GM18520 (cell line): ENCODE data around the gene DDR2.
"Not testable (repeated sequence)": the region's sequence is repeated elsewhere in the genome, so short reads cannot be mapped to it uniquely, and the experiment has no call there.

ENCODE experiments used
- ATAC-seq: cut with Tn5 transposase; IDR thresholded peaks from one replicate; pipeline ENCODE4 v1.9.1; 2021; ENCODE audit not compliant: unreplicated experiment

The DDR2 gene

GRCh38 chr1:162753998-162754585, 121.8 kb downstream of the DDR2 start:
- no peak for ATAC-seq

GRCh38 chr1:162755306-162755705, 123.0 kb downstream of the DDR2 start:
- ATAC-seq, result no peak

- no peak for ATAC-seq
Observed at GRCh38 chr1:162756523-162756922, 124.3 kb downstream of the DDR2 start.

GRCh38 chr1:162757476-162757875, 125.2 kb downstream of the DDR2 start:
- ATAC-seq, result no peak

- ATAC-seq, result no peak
Observed at GRCh38 chr1:162765788-162766187, 133.5 kb downstream of the DDR2 start.

GRCh38 chr1:162772571-162773154, 140.4 kb downstream of the DDR2 start:
- no peak for ATAC-seq

- ATAC-seq, result no peak
Observed at GRCh38 chr1:162774007-162774406, 141.7 kb downstream of the DDR2 start.

GRCh38 chr1:162779043-162779442, 146.8 kb downstream of the DDR2 start:
- ATAC-seq, result no peak

- no peak for ATAC-seq
Observed at GRCh38 chr1:162782671-162783070, 150.4 kb downstream of the DDR2 start.

- ATAC-seq, result not testable (repeated sequence)
Observed at GRCh38 chr1:162784926-162785325, 152.7 kb downstream of the DDR2 start.

- not testable (repeated sequence) for ATAC-seq
Observed at GRCh38 chr1:162788783-162789182, 156.5 kb downstream of the DDR2 start.

GRCh38 chr1:162790303-162790984, 158.2 kb downstream of the DDR2 start, which contains the start of gene HSD17B7:
Gene HSD17B7, plus strand, starts transcription at chr1:162790702. Its CDS starts 99 bp downstream, at chr1:162790801.
- peak; percentile 100 for ATAC-seq

GRCh38 chr1:162790985-162791357, 158.7 kb downstream of the DDR2 start:
- peak; percentile 3 for ATAC-seq

- not testable (repeated sequence) for ATAC-seq
Observed at GRCh38 chr1:162794284-162794683, 162.0 kb downstream of the DDR2 start.

- not testable (repeated sequence) for ATAC-seq
Observed at GRCh38 chr1:162796617-162797279, 164.5 kb downstream of the DDR2 start.

- not testable (repeated sequence) for ATAC-seq
Observed at GRCh38 chr1:162799995-162800830, 167.9 kb downstream of the DDR2 start.

GRCh38 chr1:162807503-162807902, 175.2 kb downstream of the DDR2 start:
- not testable (repeated sequence) for ATAC-seq

- not testable (repeated sequence) for ATAC-seq
Observed at GRCh38 chr1:162812357-162812756, 180.1 kb downstream of the DDR2 start.

GRCh38 chr1:162818136-162818535, 185.9 kb downstream of the DDR2 start:
- ATAC-seq, result not testable (repeated sequence)

GRCh38 chr1:162818666-162819065, 186.4 kb downstream of the DDR2 start:
- not testable (repeated sequence) for ATAC-seq
